Transverse colon (tissue), 4 donors: ENCODE results near the gene TTC23.

Source experiments
- CTCF ChIP-seq, 5 experiments: fragments of 200-600 bp in 3 of 5; fragments of 450-650 bp in 2 of 5; sonication (generic) in 3 of 5; IDR thresholded peaks; 1 replicate in 2 of 5; 2 replicates in 3 of 5; pipeline ENCODE4 v1.5.1; 2016 to 2017; ENCODE audit warnings: antibody characterized with exemption in 5 of 5, inconsistent platforms in 3 of 5, mild to moderate bottlenecking in 2 of 5, moderate library complexity in 1 of 5
- POLR2A ChIP-seq: fragments of 450-650 bp; IDR thresholded peaks from one replicate; pipeline ENCODE4 v1.6.1; 2016; ENCODE audit warnings: antibody characterized with exemption, mild to moderate bottlenecking, moderate library complexity
- POLR2AphosphoS5 ChIP-seq, 3 donors: sonication (generic); formaldehyde crosslinking; IDR thresholded peaks; one replicate each; pipeline ENCODE4 v1.6.1; 2016; ENCODE audit warnings: antibody characterized with exemption in 3 of 3

GRCh38 chr15:99202176-99202552 lies 47.2 kb downstream of the TTC23 start:
- no peak for TF ChIP-seq CTCF (IDR thresholded peaks at IDR 0.05)
- no peak for TF ChIP-seq POLR2AphosphoS5 (IDR thresholded peaks at IDR 0.05)
- TF ChIP-seq POLR2A, result no peak
